ENCODE data around the gene PIPOX.

The PIPOX gene

GRCh38 chr17:29046473-29046839 lies 3.5 kb downstream of the PIPOX start:
- Histone ChIP-seq H3K27me3 (ENCODE audit: control insufficient read depth, insufficient read depth, low read length, poor library complexity, severe bottlenecking) (no peaks in the 10 kb centered on the region), H3K4me3 (ENCODE audit: insufficient read depth, low read depth, low read length) (no peak overlapping the region), H3K36me3 (ENCODE audit: control insufficient read depth, insufficient read depth, low read length) (no peaks in the 10 kb centered on the region), H3K4me1 (ENCODE audit: control insufficient read depth, insufficient read depth, low read length) (peaks cover 40% of the 10 kb centered on the region), H3K27ac (ENCODE audit: insufficient read depth, low read depth, low read length, poor library complexity, severe bottlenecking) (no peak overlapping the region), H3K9me3 (ENCODE audit: control insufficient read depth, low read length) (no peaks in the 10 kb centered on the region)
- WGBS, 2 experiments: 95 to 97% methylated on average over 5 of the region's 5 CpGs

GRCh38 chr17:29048440-29049368 lies 5.8 kb downstream of the PIPOX start:
- Histone ChIP-seq H3K36me3 (ENCODE audit: control insufficient read depth, insufficient read depth, low read length) (no peaks in the 10 kb centered on the region), H3K27ac (ENCODE audit: insufficient read depth, low read depth, low read length, poor library complexity, severe bottlenecking) (peak overlapping the region; percentile 52), H3K9me3 (ENCODE audit: control insufficient read depth, low read length) (no peaks in the 10 kb centered on the region), H3K4me1 (ENCODE audit: control insufficient read depth, insufficient read depth, low read length) (peaks cover 31% of the 10 kb centered on the region), H3K4me3 (ENCODE audit: insufficient read depth, low read depth, low read length) (no peak overlapping the region), H3K27me3 (ENCODE audit: control insufficient read depth, insufficient read depth, low read length, poor library complexity, severe bottlenecking) (no peaks in the 10 kb centered on the region)
- 58 to 65% methylated on average over 10 of the region's 10 CpGs for WGBS, 2 experiments

- Histone ChIP-seq H3K27ac (ENCODE audit: insufficient read depth, low read depth, low read length, poor library complexity, severe bottlenecking) (no peak overlapping the region), H3K27me3 (ENCODE audit: control insufficient read depth, insufficient read depth, low read length, poor library complexity, severe bottlenecking) (no peaks in the 10 kb centered on the region), H3K4me3 (ENCODE audit: insufficient read depth, low read depth, low read length) (no peak overlapping the region), H3K36me3 (ENCODE audit: control insufficient read depth, insufficient read depth, low read length) (no peaks in the 10 kb centered on the region), H3K4me1 (ENCODE audit: control insufficient read depth, insufficient read depth, low read length) (peaks cover 28% of the 10 kb centered on the region), H3K9me3 (ENCODE audit: control insufficient read depth, low read length) (no peaks in the 10 kb centered on the region)
- 90 to 91% methylated on average over 11 of the region's 11 CpGs for WGBS, 2 experiments
Measured at GRCh38 chr17:29049541-29050145, 6.7 kb downstream of the PIPOX start.

GRCh38 chr17:29050176-29050575 lies 7.2 kb downstream of the PIPOX start:
- no peak overlapping the region for H3K27ac ChIP-seq (ENCODE audit: insufficient read depth, low read depth, low read length, poor library complexity, severe bottlenecking)
- H3K27me3 ChIP-seq (ENCODE audit: control insufficient read depth, insufficient read depth, low read length, poor library complexity, severe bottlenecking): no peaks in the 10 kb centered on the region
- no peaks in the 10 kb centered on the region for H3K36me3 ChIP-seq (ENCODE audit: control insufficient read depth, insufficient read depth, low read length)
- H3K4me3 ChIP-seq (ENCODE audit: insufficient read depth, low read depth, low read length): no peak overlapping the region
- peaks cover 34% of the 10 kb centered on the region for H3K4me1 ChIP-seq (ENCODE audit: control insufficient read depth, insufficient read depth, low read length)
- H3K9me3 ChIP-seq (ENCODE audit: control insufficient read depth, low read length): no peaks in the 10 kb centered on the region
- WGBS, 2 experiments: 92 to 97% methylated on average over 5 of the region's 5 CpGs

GRCh38 chr17:29051194-29051593 lies 8.3 kb downstream of the PIPOX start:
- Histone ChIP-seq H3K36me3 (ENCODE audit: control insufficient read depth, insufficient read depth, low read length) (no peaks in the 10 kb centered on the region), H3K9me3 (ENCODE audit: control insufficient read depth, low read length) (no peaks in the 10 kb centered on the region), H3K4me3 (ENCODE audit: insufficient read depth, low read depth, low read length) (no peak overlapping the region), H3K27me3 (ENCODE audit: control insufficient read depth, insufficient read depth, low read length, poor library complexity, severe bottlenecking) (no peaks in the 10 kb centered on the region), H3K4me1 (ENCODE audit: control insufficient read depth, insufficient read depth, low read length) (peaks cover 40% of the 10 kb centered on the region), H3K27ac (ENCODE audit: insufficient read depth, low read depth, low read length, poor library complexity, severe bottlenecking) (peak overlapping the region; percentile 20)
- WGBS, 2 experiments: 52 to 75% methylated on average over 12 of the region's 12 CpGs

GRCh38 chr17:29051731-29052130 lies 8.8 kb downstream of the PIPOX start:
- H3K4me3 ChIP-seq (ENCODE audit: insufficient read depth, low read depth, low read length): no peak overlapping the region
- 89 to 91% methylated on average over 6 of the region's 6 CpGs for WGBS, 2 experiments
- peak overlapping the region; percentile 20 for H3K27ac ChIP-seq (ENCODE audit: insufficient read depth, low read depth, low read length, poor library complexity, severe bottlenecking)
- H3K27me3 ChIP-seq (ENCODE audit: control insufficient read depth, insufficient read depth, low read length, poor library complexity, severe bottlenecking): no peaks in the 10 kb centered on the region
- no peaks in the 10 kb centered on the region for H3K36me3 ChIP-seq (ENCODE audit: control insufficient read depth, insufficient read depth, low read length)
- no peaks in the 10 kb centered on the region for H3K9me3 ChIP-seq (ENCODE audit: control insufficient read depth, low read length)
- H3K4me1 ChIP-seq (ENCODE audit: control insufficient read depth, insufficient read depth, low read length): peaks cover 40% of the 10 kb centered on the region

- H3K27ac ChIP-seq (ENCODE audit: insufficient read depth, low read depth, low read length, poor library complexity, severe bottlenecking): no peak overlapping the region
- H3K27me3 ChIP-seq (ENCODE audit: control insufficient read depth, insufficient read depth, low read length, poor library complexity, severe bottlenecking): no peaks in the 10 kb centered on the region
- H3K36me3 ChIP-seq (ENCODE audit: control insufficient read depth, insufficient read depth, low read length): no peaks in the 10 kb centered on the region
- no peaks in the 10 kb centered on the region for H3K9me3 ChIP-seq (ENCODE audit: control insufficient read depth, low read length)
- no peak overlapping the region for H3K4me3 ChIP-seq (ENCODE audit: insufficient read depth, low read depth, low read length)
- 88 to 89% methylated on average over 10 of the region's 10 CpGs for WGBS, 2 experiments
- peaks cover 21% of the 10 kb centered on the region for H3K4me1 ChIP-seq (ENCODE audit: control insufficient read depth, insufficient read depth, low read length)
Measured at GRCh38 chr17:29054835-29055234, 11.9 kb downstream of the PIPOX start.

- 91 to 95% methylated on average over 3 to 4 of the region's 4 CpGs for WGBS, 2 experiments
- H3K4me3 ChIP-seq (ENCODE audit: insufficient read depth, low read depth, low read length): no peak overlapping the region
- no peaks in the 10 kb centered on the region for H3K27me3 ChIP-seq (ENCODE audit: control insufficient read depth, insufficient read depth, low read length, poor library complexity, severe bottlenecking)
- H3K36me3 ChIP-seq (ENCODE audit: control insufficient read depth, insufficient read depth, low read length): no peaks in the 10 kb centered on the region
- H3K27ac ChIP-seq (ENCODE audit: insufficient read depth, low read depth, low read length, poor library complexity, severe bottlenecking): no peak overlapping the region
- H3K9me3 ChIP-seq (ENCODE audit: control insufficient read depth, low read length): no peaks in the 10 kb centered on the region
- H3K4me1 ChIP-seq (ENCODE audit: control insufficient read depth, insufficient read depth, low read length): peaks cover 37% of the 10 kb centered on the region
Measured at GRCh38 chr17:29057361-29057760, 14.4 kb downstream of the PIPOX start.

- WGBS, 2 experiments: 96 to 98% methylated on average over 3 of the region's 3 CpGs
- no peak overlapping the region for H3K27ac ChIP-seq (ENCODE audit: insufficient read depth, low read depth, low read length, poor library complexity, severe bottlenecking)
- no peaks in the 10 kb centered on the region for H3K36me3 ChIP-seq (ENCODE audit: control insufficient read depth, insufficient read depth, low read length)
- no peaks in the 10 kb centered on the region for H3K27me3 ChIP-seq (ENCODE audit: control insufficient read depth, insufficient read depth, low read length, poor library complexity, severe bottlenecking)
- peaks cover 39% of the 10 kb centered on the region for H3K4me1 ChIP-seq (ENCODE audit: control insufficient read depth, insufficient read depth, low read length)
- H3K4me3 ChIP-seq (ENCODE audit: insufficient read depth, low read depth, low read length): no peak overlapping the region
- H3K9me3 ChIP-seq (ENCODE audit: control insufficient read depth, low read length): no peaks in the 10 kb centered on the region
Measured at GRCh38 chr17:29058391-29058790, 15.4 kb downstream of the PIPOX start.

- H3K36me3 ChIP-seq (ENCODE audit: control insufficient read depth, insufficient read depth, low read length): no peaks in the 10 kb centered on the region
- H3K4me3 ChIP-seq (ENCODE audit: insufficient read depth, low read depth, low read length): no peak overlapping the region
- H3K27ac ChIP-seq (ENCODE audit: insufficient read depth, low read depth, low read length, poor library complexity, severe bottlenecking): no peak overlapping the region
- peaks cover 39% of the 10 kb centered on the region for H3K4me1 ChIP-seq (ENCODE audit: control insufficient read depth, insufficient read depth, low read length)
- H3K27me3 ChIP-seq (ENCODE audit: control insufficient read depth, insufficient read depth, low read length, poor library complexity, severe bottlenecking): no peaks in the 10 kb centered on the region
- WGBS, 2 experiments: 96 to 97% methylated on average over 1 of the region's 2 CpGs
- no peaks in the 10 kb centered on the region for H3K9me3 ChIP-seq (ENCODE audit: control insufficient read depth, low read length)
Measured at GRCh38 chr17:29059281-29059680, 16.3 kb downstream of the PIPOX start.
